Measurements from ENCODE around the gene TNFRSF17. TPM values are rescaled to one million over a fixed set of nuclear protein-coding genes. Genes with fewer than 3 reads are reported as not detected.

TNFRSF17 gene
- total and polyA plus RNA-seq, 2 of the 8 experiments (the other 6 are each of a cell fraction or from before 2014, with no cell fraction given), result not detected

Small RNA genes lying within 50 kb of the gene (small RNA-seq; reads per million reads assigned to genes)
- gene AC007216.5 (ENCODE audit: insufficient read depth) (not detected), gene UBL5P4 (ENCODE audit: insufficient read depth) (not detected)

Other genes with a start within 250 kb of the TNFRSF17 start
- gene TXNDC11, start 222.4 kb upstream of the TNFRSF17 start, total RNA-seq (2021; fragmentation: NEBNext Ultra II Directional; extraction: Animal tissue kit (Norgen Biotek cat#: 25700)), result 12.6 and 13.8 TPM in 2 replicates
- 11.5 and 13.5 TPM in 2 replicates for gene TXNDC11, start 222.4 kb upstream of the TNFRSF17 start, polyA plus RNA-seq (2011; rRNA removed)
- gene ZC3H7A, start 168.0 kb upstream of the TNFRSF17 start, total RNA-seq (2021; fragmentation: NEBNext Ultra II Directional; extraction: Animal tissue kit (Norgen Biotek cat#: 25700)), result 42.5 and 55.9 TPM in 2 replicates
- 23.3 and 32.0 TPM in 2 replicates for gene ZC3H7A, start 168.0 kb upstream of the TNFRSF17 start, polyA plus RNA-seq (2011; rRNA removed)
- 274 and 292 TPM in 2 replicates for gene RSL1D1, start 113.7 kb upstream of the TNFRSF17 start, total RNA-seq (2021; fragmentation: NEBNext Ultra II Directional; extraction: Animal tissue kit (Norgen Biotek cat#: 25700))
- 18.0 and 41.3 TPM in 2 replicates for gene RSL1D1, start 113.7 kb upstream of the TNFRSF17 start, polyA plus RNA-seq (2011; rRNA removed)
- gene GSPT1, start 49.3 kb upstream of the TNFRSF17 start, total RNA-seq (2021; fragmentation: NEBNext Ultra II Directional; extraction: Animal tissue kit (Norgen Biotek cat#: 25700)), result 195 and 204 TPM in 2 replicates
- 32.9 and 51.0 TPM in 2 replicates for gene GSPT1, start 49.3 kb upstream of the TNFRSF17 start, polyA plus RNA-seq (2011; rRNA removed)
- gene NPIPB2, start 23.2 kb upstream of the TNFRSF17 start, total RNA-seq (2021; fragmentation: NEBNext Ultra II Directional; extraction: Animal tissue kit (Norgen Biotek cat#: 25700)), result 4.6 and 7.5 TPM in 2 replicates
- 5.8 and 8.3 TPM in 2 replicates for gene NPIPB2, start 23.2 kb upstream of the TNFRSF17 start, polyA plus RNA-seq (2011; rRNA removed)
- gene SNX29, start 11.5 kb downstream of the TNFRSF17 start, total RNA-seq (2021; fragmentation: NEBNext Ultra II Directional; extraction: Animal tissue kit (Norgen Biotek cat#: 25700)), result 8.7 and 8.9 TPM in 2 replicates
- gene SNX29, start 11.5 kb downstream of the TNFRSF17 start, polyA plus RNA-seq (2011; rRNA removed), result 1.7 and 2.2 TPM in 2 replicates

All from H1 (cell line).